ENCODE measurements around the gene BRWD1.

BRWD1 gene

DNA sequence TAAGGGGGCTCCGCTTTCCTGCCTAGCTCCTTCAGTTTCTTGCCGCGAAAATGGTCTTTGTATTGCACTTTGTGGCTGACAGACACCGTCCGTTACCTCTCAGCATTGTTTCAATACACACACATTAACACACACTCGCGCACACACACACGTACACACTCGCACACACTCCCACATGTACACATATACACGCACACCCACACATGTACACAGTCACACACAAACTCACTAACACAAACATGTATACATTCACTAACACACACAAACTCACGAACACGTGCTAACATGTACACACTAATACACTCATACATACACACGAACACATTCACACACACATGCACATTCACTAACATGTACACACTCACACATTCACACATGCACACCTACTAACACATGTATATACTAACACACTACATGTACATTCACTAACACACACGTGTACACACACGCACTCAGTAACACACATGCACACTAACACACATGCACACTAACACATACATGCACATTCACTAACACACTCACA, 179.1 kb downstream of the BRWD1 start:
- no peak for DNase-seq (ENCODE audit: low read depth)
